Measurements from ENCODE around the gene SAMMSON. TPM values are rescaled to one million over a fixed set of nuclear protein-coding genes. Genes with fewer than 3 reads are reported as not detected.

SAMMSON gene
- total RNA-seq, 1 experiment from 2014 or later = not detected

DNA sequence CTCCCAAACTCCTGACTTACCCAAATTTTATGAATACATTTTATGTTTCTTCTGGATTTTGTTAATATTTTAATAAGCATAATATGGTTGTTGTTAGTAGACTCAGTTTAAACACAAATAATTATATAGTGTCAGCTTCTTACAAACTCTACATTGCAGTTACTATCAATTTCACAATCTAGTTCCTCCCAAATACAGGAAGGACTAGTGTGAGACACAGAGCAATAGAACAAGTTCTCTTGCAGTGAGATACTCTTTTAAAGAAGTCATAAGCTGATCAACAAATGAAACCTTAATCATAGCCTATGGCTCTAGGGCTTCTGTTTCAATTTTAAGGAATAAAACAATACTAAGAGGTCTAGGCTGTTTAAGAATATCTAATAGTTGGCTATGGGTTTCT, 86.1 kb downstream of the SAMMSON start:
- no TSS peak for BruUV-seq (replicated peaks)
- Histone ChIP-seq H3K4me3 (ENCODE audit: low read depth, low read length, poor library complexity, severe bottlenecking) (no peak overlapping the region), H3K36me3 (ENCODE audit: insufficient read depth, low read length, poor library complexity, severe bottlenecking) (no peaks in the 10 kb centered on the region), H3K4me1 (ENCODE audit: insufficient read depth, low read length, poor library complexity, severe bottlenecking) (no peaks in the 10 kb centered on the region), H3K27ac (ENCODE audit: low read depth, low read length, poor library complexity, severe bottlenecking) (no peak overlapping the region), H3K27me3 (replicated peaks; ENCODE audit: insufficient read depth, low read depth, low read length, poor library complexity) (no peaks in the 10 kb centered on the region), H3K9me3 (ENCODE audit: low read depth, low read length, poor library complexity, severe bottlenecking) (no peaks in the 10 kb centered on the region)
- intact Hi-C loops (cut with micrococcal nuclease; ENCODE audit: unreplicated experiment) = no loop called here
- CTCF ChIA-PET = no interaction called here
- DNase-seq (ENCODE audit: low spot score) = no peak
- POLR2A ChIA-PET (ENCODE audit: low non-redundant PET) = no interaction called here
- TF ChIP-seq, protein P1, sequence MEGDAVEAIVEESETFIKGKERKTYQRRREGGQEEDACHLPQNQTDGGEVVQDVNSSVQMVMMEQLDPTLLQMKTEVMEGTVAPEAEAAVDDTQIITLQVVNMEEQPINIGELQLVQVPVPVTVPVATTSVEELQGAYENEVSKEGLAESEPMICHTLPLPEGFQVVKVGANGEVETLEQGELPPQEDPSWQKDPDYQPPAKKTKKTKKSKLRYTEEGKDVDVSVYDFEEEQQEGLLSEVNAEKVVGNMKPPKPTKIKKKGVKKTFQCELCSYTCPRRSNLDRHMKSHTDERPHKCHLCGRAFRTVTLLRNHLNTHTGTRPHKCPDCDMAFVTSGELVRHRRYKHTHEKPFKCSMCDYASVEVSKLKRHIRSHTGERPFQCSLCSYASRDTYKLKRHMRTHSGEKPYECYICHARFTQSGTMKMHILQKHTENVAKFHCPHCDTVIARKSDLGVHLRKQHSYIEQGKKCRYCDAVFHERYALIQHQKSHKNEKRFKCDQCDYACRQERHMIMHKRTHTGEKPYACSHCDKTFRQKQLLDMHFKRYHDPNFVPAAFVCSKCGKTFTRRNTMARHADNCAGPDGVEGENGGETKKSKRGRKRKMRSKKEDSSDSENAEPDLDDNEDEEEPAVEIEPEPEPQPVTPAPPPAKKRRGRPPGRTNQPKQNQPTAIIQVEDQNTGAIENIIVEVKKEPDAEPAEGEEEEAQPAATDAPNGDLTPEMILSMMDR (conservative IDR thresholded peaks at IDR 0.05; ENCODE audit: low read depth, low read length) = no peak
- no peak for TF ChIP-seq EZH2 (IDR thresholded peaks at IDR 0.05; ENCODE audit: borderline replicate concordance, low read depth, low read length, poor library complexity, severe bottlenecking)

GRCh38 chr3:70086336-70086735, 86.8 kb downstream of the SAMMSON start:
- DNase-seq (ENCODE audit: low spot score) = no peak
- intact Hi-C loops (cut with micrococcal nuclease; ENCODE audit: unreplicated experiment) = no loop called here
- no peaks in the 10 kb centered on the region for H3K9me3 ChIP-seq (ENCODE audit: low read depth, low read length, poor library complexity, severe bottlenecking)
- no TSS peak for BruUV-seq (replicated peaks)
- ChIA-PET CTCF (no interaction called here), POLR2A (ENCODE audit: low non-redundant PET) (no interaction called here)
- no peak overlapping the region for H3K4me3 ChIP-seq (ENCODE audit: low read depth, low read length, poor library complexity, severe bottlenecking)
- no peak overlapping the region for H3K27ac ChIP-seq (ENCODE audit: low read depth, low read length, poor library complexity, severe bottlenecking)
- no peak for TF ChIP-seq EZH2 (IDR thresholded peaks at IDR 0.05; ENCODE audit: borderline replicate concordance, low read depth, low read length, poor library complexity, severe bottlenecking)
- TF ChIP-seq, protein P1 (conservative IDR thresholded peaks at IDR 0.05; ENCODE audit: low read depth, low read length) = no peak
- no peaks in the 10 kb centered on the region for H3K4me1 ChIP-seq (ENCODE audit: insufficient read depth, low read length, poor library complexity, severe bottlenecking)
- no peaks in the 10 kb centered on the region for H3K27me3 ChIP-seq (replicated peaks; ENCODE audit: insufficient read depth, low read depth, low read length, poor library complexity)
- no peaks in the 10 kb centered on the region for H3K36me3 ChIP-seq (ENCODE audit: insufficient read depth, low read length, poor library complexity, severe bottlenecking)

- no peak for TF ChIP-seq EZH2 (IDR thresholded peaks at IDR 0.05; ENCODE audit: borderline replicate concordance, low read depth, low read length, poor library complexity, severe bottlenecking)
- TF ChIP-seq, protein P1 (conservative IDR thresholded peaks at IDR 0.05; ENCODE audit: low read depth, low read length) = peak; percentile 55
- intact Hi-C loops (cut with micrococcal nuclease; ENCODE audit: unreplicated experiment) = loop anchor here (10.0 kb wide), 1 partner anchor 264 kb away; no protein-coding TSS in a partner anchor
- Histone ChIP-seq H3K27ac (ENCODE audit: low read depth, low read length, poor library complexity, severe bottlenecking) (no peak overlapping the region), H3K9me3 (ENCODE audit: low read depth, low read length, poor library complexity, severe bottlenecking) (no peaks in the 10 kb centered on the region), H3K36me3 (ENCODE audit: insufficient read depth, low read length, poor library complexity, severe bottlenecking) (no peaks in the 10 kb centered on the region), H3K4me1 (ENCODE audit: insufficient read depth, low read length, poor library complexity, severe bottlenecking) (no peaks in the 10 kb centered on the region), H3K27me3 (replicated peaks; ENCODE audit: insufficient read depth, low read depth, low read length, poor library complexity) (no peaks in the 10 kb centered on the region), H3K4me3 (ENCODE audit: low read depth, low read length, poor library complexity, severe bottlenecking) (no peak overlapping the region)
- ChIA-PET CTCF (interaction anchor here (0.7 kb wide), 1 partner anchor 1486 kb away, joined by 3 read pairs; no protein-coding TSS in a partner anchor), POLR2A (ENCODE audit: low non-redundant PET) (no interaction called here)
- DNase-seq (ENCODE audit: low spot score) = peak; percentile 12
- no TSS peak for BruUV-seq (replicated peaks)
Measured at GRCh38 chr3:70090322-70090913, 90.9 kb downstream of the SAMMSON start.

All from A673 (cell line).